Measurements from ENCODE around the gene PZP. TPM values are rescaled to one million over a fixed set of nuclear protein-coding genes. Genes with fewer than 3 reads are reported as not detected.

PZP gene
- total and polyA plus RNA-seq, 2 of the 13 experiments (the other 11 are each of a cell fraction or from before 2014, with no cell fraction given) = 0.07 to 0.89 TPM

DNA sequence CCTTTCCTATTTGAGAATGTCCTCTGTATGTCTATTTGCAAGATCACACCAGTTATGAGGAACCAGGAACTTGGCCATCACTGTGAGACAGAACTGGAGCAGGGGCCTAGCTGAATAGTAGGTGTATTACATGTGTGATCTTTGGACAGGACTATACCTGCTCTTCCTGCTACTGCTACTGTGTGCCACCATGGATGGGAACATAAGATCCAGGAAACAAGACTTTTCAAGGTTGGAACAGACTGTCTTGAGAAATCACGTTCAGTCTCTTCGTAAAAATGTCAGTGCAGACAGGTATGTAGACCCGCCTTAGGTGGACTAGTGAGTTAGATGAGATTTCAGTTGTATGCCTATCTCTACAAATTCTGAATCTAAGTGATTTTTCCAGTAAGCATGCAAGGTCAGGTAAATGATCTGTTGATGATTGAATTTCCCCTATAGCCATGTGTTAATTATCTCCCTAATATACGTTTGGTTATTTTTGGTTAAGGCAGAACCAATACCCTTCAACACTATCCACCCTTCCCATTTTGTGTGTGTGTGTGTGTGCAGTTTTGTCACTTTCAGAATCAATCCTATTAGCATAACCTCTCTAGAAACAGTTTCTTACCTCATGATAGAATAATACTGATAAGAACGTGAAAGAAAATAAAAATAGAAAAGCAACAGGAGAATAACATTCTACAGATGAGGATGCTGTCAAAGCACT is 99.5 kb downstream of the PZP start (continued):
- TF ChIP-seq, protein P1, sequence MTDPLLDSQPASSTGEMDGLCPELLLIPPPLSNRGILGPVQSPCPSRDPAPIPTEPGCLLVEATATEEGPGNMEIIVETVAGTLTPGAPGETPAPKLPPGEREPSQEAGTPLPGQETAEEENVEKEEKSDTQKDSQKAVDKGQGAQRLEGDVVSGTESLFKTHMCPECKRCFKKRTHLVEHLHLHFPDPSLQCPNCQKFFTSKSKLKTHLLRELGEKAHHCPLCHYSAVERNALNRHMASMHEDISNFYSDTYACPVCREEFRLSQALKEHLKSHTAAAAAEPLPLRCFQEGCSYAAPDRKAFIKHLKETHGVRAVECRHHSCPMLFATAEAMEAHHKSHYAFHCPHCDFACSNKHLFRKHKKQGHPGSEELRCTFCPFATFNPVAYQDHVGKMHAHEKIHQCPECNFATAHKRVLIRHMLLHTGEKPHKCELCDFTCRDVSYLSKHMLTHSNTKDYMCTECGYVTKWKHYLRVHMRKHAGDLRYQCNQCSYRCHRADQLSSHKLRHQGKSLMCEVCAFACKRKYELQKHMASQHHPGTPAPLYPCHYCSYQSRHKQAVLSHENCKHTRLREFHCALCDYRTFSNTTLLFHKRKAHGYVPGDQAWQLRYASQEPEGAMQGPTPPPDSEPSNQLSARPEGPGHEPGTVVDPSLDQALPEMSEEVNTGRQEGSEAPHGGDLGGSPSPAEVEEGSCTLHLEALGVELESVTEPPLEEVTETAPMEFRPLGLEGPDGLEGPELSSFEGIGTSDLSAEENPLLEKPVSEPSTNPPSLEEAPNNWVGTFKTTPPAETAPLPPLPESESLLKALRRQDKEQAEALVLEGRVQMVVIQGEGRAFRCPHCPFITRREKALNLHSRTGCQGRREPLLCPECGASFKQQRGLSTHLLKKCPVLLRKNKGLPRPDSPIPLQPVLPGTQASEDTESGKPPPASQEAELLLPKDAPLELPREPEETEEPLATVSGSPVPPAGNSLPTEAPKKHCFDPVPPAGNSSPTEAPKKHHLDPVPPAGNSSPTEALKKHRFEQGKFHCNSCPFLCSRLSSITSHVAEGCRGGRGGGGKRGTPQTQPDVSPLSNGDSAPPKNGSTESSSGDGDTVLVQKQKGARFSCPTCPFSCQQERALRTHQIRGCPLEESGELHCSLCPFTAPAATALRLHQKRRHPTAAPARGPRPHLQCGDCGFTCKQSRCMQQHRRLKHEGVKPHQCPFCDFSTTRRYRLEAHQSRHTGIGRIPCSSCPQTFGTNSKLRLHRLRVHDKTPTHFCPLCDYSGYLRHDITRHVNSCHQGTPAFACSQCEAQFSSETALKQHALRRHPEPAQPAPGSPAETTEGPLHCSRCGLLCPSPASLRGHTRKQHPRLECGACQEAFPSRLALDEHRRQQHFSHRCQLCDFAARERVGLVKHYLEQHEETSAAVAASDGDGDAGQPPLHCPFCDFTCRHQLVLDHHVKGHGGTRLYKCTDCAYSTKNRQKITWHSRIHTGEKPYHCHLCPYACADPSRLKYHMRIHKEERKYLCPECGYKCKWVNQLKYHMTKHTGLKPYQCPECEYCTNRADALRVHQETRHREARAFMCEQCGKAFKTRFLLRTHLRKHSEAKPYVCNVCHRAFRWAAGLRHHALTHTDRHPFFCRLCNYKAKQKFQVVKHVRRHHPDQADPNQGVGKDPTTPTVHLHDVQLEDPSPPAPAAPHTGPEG (CRISPR knock-in tag; IDR thresholded peaks at IDR 0.05) = no peak; the same call in 1 of the 2 replicates
- TF ChIP-seq ELF1 (CRISPR knock-in tag; IDR thresholded peaks at IDR 0.05) (no peak), ZBTB21 (CRISPR knock-in tag; IDR thresholded peaks at IDR 0.05) (no peak), MAF1 (CRISPR knock-in tag; IDR thresholded peaks at IDR 0.05; ENCODE audit: borderline replicate concordance) (0 out of 2 replicates have a peak, but pooled peaks have one; percentile 40), ISL2 (CRISPR knock-in tag; IDR thresholded peaks at IDR 0.05) (no peak), SCMH1 (CRISPR knock-in tag; IDR thresholded peaks at IDR 0.05; ENCODE audit: borderline replicate concordance) (no peak), PAF1 (CRISPR knock-in tag; IDR thresholded peaks at IDR 0.05) (peak; percentile 96), MEIS2 (CRISPR knock-in tag; IDR thresholded peaks at IDR 0.05) (no peak), ZNF121 (CRISPR knock-in tag; IDR thresholded peaks at IDR 0.05) (no peak), KLF16 (CRISPR knock-in tag; IDR thresholded peaks at IDR 0.05) (0 out of 4 replicates have a peak, but pooled peaks of 1 of the 2 experiments have one; percentile 2), SATB2 (CRISPR knock-in tag; IDR thresholded peaks at IDR 0.05) (no peak), ZBTB1 (CRISPR knock-in tag; IDR thresholded peaks at IDR 0.05; ENCODE audit: borderline replicate concordance) (no peak), ZNF629 (CRISPR knock-in tag; conservative IDR thresholded peaks at IDR 0.05) (no peak), ZNF451 (CRISPR knock-in tag; IDR thresholded peaks at IDR 0.05) (no peak), NRL (CRISPR knock-in tag; IDR thresholded peaks at IDR 0.05; ENCODE audit: borderline replicate concordance) (no peak)
- TF ChIP-seq, protein P2, sequence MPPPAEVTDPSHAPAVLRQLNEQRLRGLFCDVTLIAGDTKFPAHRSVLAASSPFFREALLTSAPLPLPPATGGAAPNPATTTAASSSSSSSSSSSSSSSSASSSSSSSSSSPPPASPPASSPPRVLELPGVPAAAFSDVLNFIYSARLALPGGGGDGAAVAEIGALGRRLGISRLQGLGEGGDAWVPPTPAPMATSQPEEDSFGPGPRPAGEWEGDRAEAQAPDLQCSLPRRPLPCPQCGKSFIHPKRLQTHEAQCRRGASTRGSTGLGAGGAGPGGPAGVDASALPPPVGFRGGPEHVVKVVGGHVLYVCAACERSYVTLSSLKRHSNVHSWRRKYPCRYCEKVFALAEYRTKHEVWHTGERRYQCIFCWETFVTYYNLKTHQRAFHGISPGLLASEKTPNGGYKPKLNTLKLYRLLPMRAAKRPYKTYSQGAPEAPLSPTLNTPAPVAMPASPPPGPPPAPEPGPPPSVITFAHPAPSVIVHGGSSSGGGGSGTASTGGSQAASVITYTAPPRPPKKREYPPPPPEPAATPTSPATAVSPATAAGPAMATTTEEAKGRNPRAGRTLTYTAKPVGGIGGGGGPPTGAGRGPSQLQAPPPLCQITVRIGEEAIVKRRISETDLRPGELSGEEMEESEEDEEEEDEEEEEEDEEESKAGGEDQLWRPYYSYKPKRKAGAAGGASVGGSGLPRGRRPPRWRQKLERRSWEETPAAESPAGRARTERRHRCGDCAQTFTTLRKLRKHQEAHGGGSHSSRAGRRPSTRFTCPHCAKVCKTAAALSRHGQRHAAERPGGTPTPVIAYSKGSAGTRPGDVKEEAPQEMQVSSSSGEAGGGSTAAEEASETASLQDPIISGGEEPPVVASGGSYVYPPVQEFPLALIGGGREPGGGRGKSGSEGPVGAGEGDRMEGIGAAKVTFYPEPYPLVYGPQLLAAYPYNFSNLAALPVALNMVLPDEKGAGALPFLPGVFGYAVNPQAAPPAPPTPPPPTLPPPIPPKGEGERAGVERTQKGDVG (CRISPR knock-in tag; IDR thresholded peaks at IDR 0.05; ENCODE audit: borderline replicate concordance) = no peak
- TF ChIP-seq, protein P3, sequence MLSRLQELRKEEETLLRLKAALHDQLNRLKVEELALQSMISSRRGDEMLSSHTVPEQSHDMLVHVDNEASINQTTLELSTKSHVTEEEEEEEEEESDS (CRISPR knock-in tag; IDR thresholded peaks at IDR 0.05; ENCODE audit: borderline replicate concordance) = no peak
- TF ChIP-seq, protein P4, sequence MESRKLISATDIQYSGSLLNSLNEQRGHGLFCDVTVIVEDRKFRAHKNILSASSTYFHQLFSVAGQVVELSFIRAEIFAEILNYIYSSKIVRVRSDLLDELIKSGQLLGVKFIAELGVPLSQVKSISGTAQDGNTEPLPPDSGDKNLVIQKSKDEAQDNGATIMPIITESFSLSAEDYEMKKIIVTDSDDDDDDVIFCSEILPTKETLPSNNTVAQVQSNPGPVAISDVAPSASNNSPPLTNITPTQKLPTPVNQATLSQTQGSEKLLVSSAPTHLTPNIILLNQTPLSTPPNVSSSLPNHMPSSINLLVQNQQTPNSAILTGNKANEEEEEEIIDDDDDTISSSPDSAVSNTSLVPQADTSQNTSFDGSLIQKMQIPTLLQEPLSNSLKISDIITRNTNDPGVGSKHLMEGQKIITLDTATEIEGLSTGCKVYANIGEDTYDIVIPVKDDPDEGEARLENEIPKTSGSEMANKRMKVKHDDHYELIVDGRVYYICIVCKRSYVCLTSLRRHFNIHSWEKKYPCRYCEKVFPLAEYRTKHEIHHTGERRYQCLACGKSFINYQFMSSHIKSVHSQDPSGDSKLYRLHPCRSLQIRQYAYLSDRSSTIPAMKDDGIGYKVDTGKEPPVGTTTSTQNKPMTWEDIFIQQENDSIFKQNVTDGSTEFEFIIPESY (CRISPR knock-in tag; IDR thresholded peaks at IDR 0.05) = no peak
